Measurements from ENCODE around the gene CCDC71.

The CCDC71 gene

GRCh38 chr3:49132437-49133225 is 33.5 kb downstream of the CCDC71 start, which contains the start of gene LAMB2:
Gene LAMB2, minus strand, starts transcription at chr3:49133050. Its CDS starts 183 bp downstream, at chr3:49132867.
- no peak for DNase-seq (ENCODE audit: low read depth in 2 of 2, low spot score in 1 of 2)

GRCh38 chr3:49132073-49132436 is 34.1 kb downstream of the CCDC71 start:
- DNase-seq (ENCODE audit: low read depth in 2 of 2, low spot score in 1 of 2) = no peak

- DNase-seq (ENCODE audit: low read depth in 2 of 2, low spot score in 1 of 2) = no peak
Measured at GRCh38 chr3:49131576-49131975, 34.6 kb downstream of the CCDC71 start.

GRCh38 chr3:49131040-49131439 is 35.1 kb downstream of the CCDC71 start:
- no peak for DNase-seq (ENCODE audit: low read depth in 2 of 2, low spot score in 1 of 2)

GRCh38 chr3:49124991-49125670 is 41.0 kb downstream of the CCDC71 start:
- no peak for DNase-seq (ENCODE audit: low read depth in 2 of 2, low spot score in 1 of 2)

- DNase-seq (ENCODE audit: low read depth in 2 of 2, low spot score in 1 of 2) = no peak
Measured at GRCh38 chr3:49124203-49124602, 41.9 kb downstream of the CCDC71 start.

GRCh38 chr3:49123687-49124086 is 42.4 kb downstream of the CCDC71 start:
- DNase-seq (ENCODE audit: low read depth in 2 of 2, low spot score in 1 of 2) = no peak

- DNase-seq (ENCODE audit: low read depth in 2 of 2, low spot score in 1 of 2) = no peak
Measured at GRCh38 chr3:49122886-49123545, 43.1 kb downstream of the CCDC71 start.

- no peak for DNase-seq (ENCODE audit: low read depth in 2 of 2, low spot score in 1 of 2)
Measured at GRCh38 chr3:49122451-49122850, 43.7 kb downstream of the CCDC71 start.

GRCh38 chr3:49122022-49122421 is 44.1 kb downstream of the CCDC71 start:
- DNase-seq (ENCODE audit: low read depth in 2 of 2, low spot score in 1 of 2) = no peak

GRCh38 chr3:49121132-49121736 is 44.9 kb downstream of the CCDC71 start:
- no peak for DNase-seq (ENCODE audit: low read depth in 2 of 2, low spot score in 1 of 2)

GRCh38 chr3:49120438-49121131 is 45.5 kb downstream of the CCDC71 start, which contains the start of gene USP19:
Gene USP19, minus strand, starts transcription at chr3:49120823. Its CDS starts 1,678 bp downstream, at chr3:49119145.
- peak; percentile 78 to 89 for DNase-seq (ENCODE audit: low read depth in 2 of 2, low spot score in 1 of 2)

- no peak for DNase-seq (ENCODE audit: low read depth in 2 of 2, low spot score in 1 of 2)
Measured at GRCh38 chr3:49120096-49120437, 46.1 kb downstream of the CCDC71 start.

GRCh38 chr3:49119439-49119838 is 46.7 kb downstream of the CCDC71 start:
- no peak for DNase-seq (ENCODE audit: low read depth in 2 of 2, low spot score in 1 of 2)

- DNase-seq (ENCODE audit: low read depth in 2 of 2, low spot score in 1 of 2) = no peak
Measured at GRCh38 chr3:49119036-49119435, 47.1 kb downstream of the CCDC71 start.

Data from stimulated activated CD8-positive, alpha-beta memory T cell treated with anti-CD3 and anti-CD28 coated beads, Interleukin-4, amount 100 ng/mL, for 4 hours (primary cell).